ENCODE results near the gene CYTH3.

The CYTH3 gene

DNA sequence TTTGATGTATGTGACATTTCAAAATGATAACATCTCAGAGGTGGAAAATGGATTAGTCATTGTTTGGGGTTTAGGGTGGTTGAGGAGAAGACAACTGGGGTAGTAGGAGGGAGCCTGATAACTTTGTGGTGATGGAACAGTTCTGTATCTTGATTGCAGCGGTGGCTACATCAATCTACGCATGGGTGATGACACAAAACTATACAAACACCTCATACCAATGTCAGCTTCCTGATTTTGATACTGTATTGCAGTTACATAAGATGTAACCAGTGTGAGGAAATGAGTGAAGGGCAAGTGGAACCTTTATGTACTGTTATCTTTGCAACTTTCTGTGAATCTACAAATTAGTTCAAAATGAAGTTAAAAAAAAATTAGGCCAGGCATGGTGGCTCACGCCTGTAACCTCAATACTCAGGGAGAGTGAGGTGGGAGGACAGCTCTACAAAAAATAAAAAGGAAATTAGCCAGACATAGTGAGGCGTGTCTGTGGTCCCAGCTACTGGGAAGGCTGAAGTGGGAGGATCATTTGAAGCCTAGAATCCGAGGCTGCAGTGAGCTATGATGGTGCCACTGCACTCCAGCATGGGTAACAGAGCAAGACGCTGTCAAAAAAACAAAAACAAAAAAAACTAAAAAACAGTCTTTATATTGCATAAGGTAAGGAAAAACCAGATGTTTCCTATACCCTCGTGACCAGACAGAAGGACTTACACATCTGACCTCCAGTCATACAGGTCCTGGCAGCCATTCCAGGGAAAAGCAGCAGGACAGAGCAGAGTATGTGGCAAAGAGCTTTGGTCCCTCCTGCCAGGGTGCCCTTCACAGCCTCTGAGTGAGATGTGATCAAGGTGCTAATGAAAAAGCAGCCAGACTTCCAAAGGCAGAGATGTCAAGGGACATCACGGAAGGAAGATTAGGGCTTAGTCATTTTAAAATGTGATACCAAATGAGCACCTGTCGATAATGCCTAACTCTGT lies 50.8 kb downstream of the CYTH3 start:
- DNase-seq (ENCODE audit: low read depth): no peak
- no peak overlapping the region for H3K4me3 ChIP-seq (ENCODE audit: low read depth, low read length)
- TF ChIP-seq, protein P1, sequence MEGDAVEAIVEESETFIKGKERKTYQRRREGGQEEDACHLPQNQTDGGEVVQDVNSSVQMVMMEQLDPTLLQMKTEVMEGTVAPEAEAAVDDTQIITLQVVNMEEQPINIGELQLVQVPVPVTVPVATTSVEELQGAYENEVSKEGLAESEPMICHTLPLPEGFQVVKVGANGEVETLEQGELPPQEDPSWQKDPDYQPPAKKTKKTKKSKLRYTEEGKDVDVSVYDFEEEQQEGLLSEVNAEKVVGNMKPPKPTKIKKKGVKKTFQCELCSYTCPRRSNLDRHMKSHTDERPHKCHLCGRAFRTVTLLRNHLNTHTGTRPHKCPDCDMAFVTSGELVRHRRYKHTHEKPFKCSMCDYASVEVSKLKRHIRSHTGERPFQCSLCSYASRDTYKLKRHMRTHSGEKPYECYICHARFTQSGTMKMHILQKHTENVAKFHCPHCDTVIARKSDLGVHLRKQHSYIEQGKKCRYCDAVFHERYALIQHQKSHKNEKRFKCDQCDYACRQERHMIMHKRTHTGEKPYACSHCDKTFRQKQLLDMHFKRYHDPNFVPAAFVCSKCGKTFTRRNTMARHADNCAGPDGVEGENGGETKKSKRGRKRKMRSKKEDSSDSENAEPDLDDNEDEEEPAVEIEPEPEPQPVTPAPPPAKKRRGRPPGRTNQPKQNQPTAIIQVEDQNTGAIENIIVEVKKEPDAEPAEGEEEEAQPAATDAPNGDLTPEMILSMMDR (conservative IDR thresholded peaks at IDR 0.05; ENCODE audit: low read depth, low read length): no peak

DNA sequence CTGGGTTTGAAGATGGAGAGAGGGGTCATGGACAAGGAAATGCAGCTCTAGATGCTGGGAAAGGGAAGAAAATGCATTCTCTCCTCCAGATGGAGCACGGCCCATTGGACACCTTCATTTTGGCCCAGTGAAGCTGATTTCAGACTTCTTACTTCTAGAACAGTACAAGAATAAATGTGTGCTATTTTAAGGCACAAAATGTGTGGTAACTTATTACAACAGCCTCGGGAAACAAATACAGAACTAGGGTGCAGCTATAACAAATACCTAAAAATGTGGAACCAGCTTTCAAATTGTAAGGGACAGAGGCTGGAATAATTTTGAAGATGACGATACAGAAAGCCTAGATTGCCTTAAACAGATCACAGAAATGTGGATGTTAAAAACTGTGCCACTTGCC lies 54.1 kb downstream of the CYTH3 start:
- no peak for DNase-seq (ENCODE audit: low read depth)
- TF ChIP-seq, protein P1 (conservative IDR thresholded peaks at IDR 0.05; ENCODE audit: low read depth, low read length): no peak
- no peak overlapping the region for H3K4me3 ChIP-seq (ENCODE audit: low read depth, low read length)

DNA sequence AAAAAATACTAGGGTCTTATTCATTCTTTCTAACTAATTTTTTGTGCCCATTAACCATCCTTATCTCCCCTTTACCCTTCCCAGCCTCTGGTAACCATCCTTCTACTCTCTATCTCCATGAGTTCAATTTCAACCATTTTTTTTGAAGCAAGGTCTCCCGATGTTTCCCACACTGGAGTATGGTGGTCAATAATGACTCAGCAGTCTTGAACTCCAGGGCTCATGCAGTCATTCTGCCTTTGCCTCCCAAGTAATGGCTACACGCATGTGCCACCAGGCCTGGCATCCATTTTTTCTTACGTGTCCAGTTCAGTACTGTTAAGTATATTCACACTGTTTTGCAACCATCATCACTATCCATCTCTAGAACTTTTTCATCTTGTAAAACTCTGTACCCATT lies 60.4 kb downstream of the CYTH3 start:
- no peak for DNase-seq (ENCODE audit: low read depth)
- TF ChIP-seq, protein P1 (conservative IDR thresholded peaks at IDR 0.05; ENCODE audit: low read depth, low read length): no peak
- no peak overlapping the region for H3K4me3 ChIP-seq (ENCODE audit: low read depth, low read length)

DNA sequence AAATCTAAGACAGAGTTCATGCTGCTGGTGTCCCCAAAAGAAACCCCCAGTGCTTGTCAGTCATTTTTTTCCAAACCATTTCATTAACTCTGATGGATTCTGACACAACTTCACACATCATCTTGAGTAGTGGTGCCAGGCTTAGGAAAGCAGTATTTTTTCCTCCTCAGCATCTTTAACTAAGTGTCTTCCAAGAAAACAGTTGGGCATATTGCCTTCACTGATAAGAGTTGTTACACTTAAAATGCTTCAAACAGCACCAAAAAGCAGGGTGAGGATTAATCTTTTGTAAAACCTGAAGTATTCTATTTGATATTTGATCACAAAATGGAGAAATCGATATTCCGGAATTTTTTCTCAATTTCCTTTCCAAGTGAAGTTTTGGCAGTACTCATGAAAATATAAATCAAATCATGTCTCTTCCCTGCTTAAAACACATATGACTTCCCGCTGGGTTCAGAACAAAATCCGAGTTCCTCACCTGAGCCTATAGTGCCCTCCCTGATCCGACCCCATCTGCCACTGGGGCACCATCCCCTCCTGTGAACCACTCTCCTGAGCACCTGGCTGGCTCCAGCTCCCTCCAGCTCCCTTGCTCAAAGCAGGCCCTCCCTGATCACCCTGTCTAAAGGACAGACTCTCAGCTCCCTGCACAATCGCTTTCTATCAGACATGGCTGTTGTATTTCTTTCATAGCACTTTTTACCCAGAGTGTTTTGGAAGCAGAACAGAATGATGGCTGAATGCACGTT lies 61.6 kb downstream of the CYTH3 start:
- H3K4me3 ChIP-seq (ENCODE audit: low read depth, low read length): no peak overlapping the region
- TF ChIP-seq, protein P1 (conservative IDR thresholded peaks at IDR 0.05; ENCODE audit: low read depth, low read length): no peak
- no peak for DNase-seq (ENCODE audit: low read depth)

DNA sequence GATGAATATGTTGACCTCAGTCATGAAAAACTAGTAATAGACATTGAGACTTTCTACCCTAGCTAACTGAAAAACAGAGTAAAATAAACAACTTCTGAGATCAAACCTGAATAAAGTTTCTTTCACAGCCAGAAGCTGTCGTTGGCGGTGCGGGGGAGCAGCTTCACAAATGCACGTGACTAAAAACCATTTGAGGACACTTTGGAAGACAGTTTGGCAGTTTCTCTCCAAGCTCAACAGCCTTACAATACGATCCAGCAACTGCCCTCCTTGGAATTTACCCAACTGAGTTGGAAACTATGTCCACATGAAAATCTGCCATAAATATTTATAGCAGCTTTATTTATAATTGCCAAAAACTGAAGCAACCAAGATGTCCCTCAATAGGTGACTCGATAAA lies 63.1 kb downstream of the CYTH3 start:
- H3K4me3 ChIP-seq (ENCODE audit: low read depth, low read length): no peak overlapping the region
- no peak for DNase-seq (ENCODE audit: low read depth)
- TF ChIP-seq, protein P1 (conservative IDR thresholded peaks at IDR 0.05; ENCODE audit: low read depth, low read length): no peak

DNA sequence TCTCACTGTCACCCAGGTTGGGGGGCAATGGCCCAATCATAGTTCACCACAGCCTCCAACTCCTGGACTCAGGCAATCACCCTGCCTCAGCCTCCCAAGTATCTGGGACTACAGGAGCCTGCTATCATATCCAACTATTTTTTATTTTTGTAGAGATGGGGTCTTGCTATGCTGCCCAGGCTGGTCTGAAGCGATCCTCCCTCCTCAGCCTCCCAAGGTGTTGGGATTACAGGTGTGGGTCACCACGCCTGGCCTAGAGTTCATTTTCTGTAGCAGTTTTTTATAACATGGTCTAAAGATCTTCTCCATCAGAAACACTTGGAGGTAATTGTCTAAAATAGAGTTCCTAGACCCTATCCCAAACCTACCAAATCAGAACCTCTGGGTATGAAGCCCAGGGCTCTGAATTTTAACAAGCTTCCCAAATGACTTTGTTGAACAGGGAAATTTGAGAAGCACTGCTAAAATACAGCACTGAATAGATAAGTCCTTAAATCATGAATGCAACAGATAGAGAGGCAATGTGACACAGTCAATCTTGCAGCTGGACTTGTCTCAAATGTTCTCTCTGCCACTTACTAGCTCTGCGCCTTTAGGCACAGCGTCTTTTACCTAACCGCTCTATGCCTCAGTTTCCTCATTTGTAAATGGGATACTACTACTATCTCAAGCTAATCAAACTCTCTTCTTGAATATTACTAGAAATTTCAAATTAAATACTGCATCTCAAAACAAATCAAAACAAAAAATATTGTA lies 63.7 kb downstream of the CYTH3 start:
- no peak for DNase-seq (ENCODE audit: low read depth)
- TF ChIP-seq, protein P1 (conservative IDR thresholded peaks at IDR 0.05; ENCODE audit: low read depth, low read length): no peak

More for the DNA sequence above, 63.7 kb downstream of the CYTH3 start:
- no peak overlapping the region for H3K4me3 ChIP-seq (ENCODE audit: low read depth, low read length)
